Sigmoid colon (tissue), 7 donors: ENCODE measurements around the gene ABHD12. TPM values are rescaled to one million over a fixed set of nuclear protein-coding genes. Genes with fewer than 3 reads are reported as not detected.
A peak's percentile ranks its signal among the peaks of the same experiment; 100 is the strongest.

ENCODE experiments used
- DNase-seq: peaks from one replicate; pipeline ENCODE4 v3.0.0-alpha.2; 2019
- H3K27ac ChIP-seq, 4 donors: fragments of 200-600 bp; sonication (generic); one replicate each; pipeline ENCODE4 v1.5.1; 2016 to 2019; ENCODE audit warnings: mild to moderate bottlenecking in 1 of 4
- H3K27me3 ChIP-seq, 3 donors: fragments of 200-600 bp; sonication (generic); one replicate each; pipeline ENCODE4 v1.5.1; 2019; ENCODE audit warnings: mild to moderate bottlenecking in 1 of 3
- H3K36me3 ChIP-seq, 4 donors: fragments of 200-600 bp; sonication (generic); one replicate each; pipeline ENCODE4 v1.5.1; 2016 to 2019
- H3K4me1 ChIP-seq, 4 donors: fragments of 200-600 bp; sonication (generic); one replicate each; pipeline ENCODE4 v1.5.1; 2017 to 2019
- H3K4me3 ChIP-seq, 4 donors: fragments of 200-600 bp; sonication (generic); one replicate each; pipeline ENCODE4 v1.5.1; 2017 to 2019; ENCODE audit warnings: mild to moderate bottlenecking in 2 of 4, moderate library complexity in 1 of 4
- H3K9me3 ChIP-seq, 4 donors: fragments of 200-600 bp in 3 of 4; sonication (generic) in 3 of 4; one replicate each; pipeline versions ENCODE4 v1.5.1 to v1.6.1; 2013 to 2019
- CTCF ChIP-seq, 4 experiments: fragments of 450-650 bp in 3 of 4; fragments of 200-600 bp in 1 of 4; IDR thresholded peaks; one replicate each; pipeline ENCODE4 v1.5.1; 2016 to 2019; ENCODE audit warnings: antibody characterized with exemption in 4 of 4, mild to moderate bottlenecking in 3 of 4, moderate library complexity in 2 of 4
- EP300 ChIP-seq, 4 donors: sonication (generic); formaldehyde crosslinking; IDR thresholded peaks; one replicate each; pipeline ENCODE4 v1.6.1; 2017; ENCODE audit warnings: antibody characterized with exemption in 4 of 4
- POLR2A ChIP-seq, 2 donors: fragments of 450-650 bp; IDR thresholded peaks; one replicate each; pipeline ENCODE4 v1.6.1; 2016; ENCODE audit warnings: antibody characterized with exemption in 2 of 2, mild to moderate bottlenecking in 2 of 2, moderate library complexity in 2 of 2
- POLR2AphosphoS5 ChIP-seq, 4 donors: sonication (generic); formaldehyde crosslinking; IDR thresholded peaks; one replicate each; pipeline ENCODE4 v1.6.1; 2017; ENCODE audit warnings: antibody characterized with exemption in 4 of 4
- WGBS, 2 donors: extraction: QIAGEN DNeasy Blood & Tissue Kit; methylation state at CpG; one replicate each; pipeline ENCODE4 v1.1.7; 2013; 5-methylcytosine and 5-hydroxymethylcytosine counted together
- intact Hi-C: fragments of 100-400 bp; cut with DNase I; formaldehyde crosslinking; loops from one replicate; pipeline ENCODE4 v1.15.1; 2023
- polyA plus RNA-seq, 3 donors: library from polyadenylated mRNA; stranded (reverse); fragments of 200-250 nt; gene quantifications; one replicate each; pipeline ENCODE4 v1.2.3, GENCODE V29; 2013
- total RNA-seq, 4 donors: library from RNA; depleted of rRNA; stranded (reverse); fragments of >200 nt; gene quantifications; one replicate each; pipeline ENCODE4 v1.1.0, GENCODE V29; 2016
- donor health status: healthy with polysubstance abuse.
- donor health status: Bipolar disorder and iron deficiency.
- donor health status: healthy.

Gene ABHD12
- total and polyA plus RNA-seq, 7 donors, result 18.9 to 49.0 (median 35.7) TPM

- peaks cover 0 to 8% (median 2%) of the 10 kb centered on the region in 4 donors for H3K4me1 ChIP-seq
- WGBS, 2 donors, result 20 to 69% methylated on average over 6 of the region's 6 CpGs
- intact Hi-C loops, result no loop called here
- H3K36me3 ChIP-seq, result no peaks in the 10 kb centered on the region
- peaks cover 0 to 4% (median 0%) of the 10 kb centered on the region in 4 donors for H3K9me3 ChIP-seq
- TF ChIP-seq CTCF (IDR thresholded peaks at IDR 0.05) (no peak), POLR2A (IDR thresholded peaks at IDR 0.05) (no peak), POLR2AphosphoS5 (IDR thresholded peaks at IDR 0.05) (no peak), EP300 (IDR thresholded peaks at IDR 0.05) (no peak)
- DNase-seq, result no peak
- H3K4me3 ChIP-seq, result no peak overlapping the region
- no peaks in the 10 kb centered on the region for H3K27me3 ChIP-seq
- no peak overlapping the region for H3K27ac ChIP-seq
Observed at GRCh38 chr20:25397096-25397495, 6.5 kb upstream of the ABHD12 start.

GRCh38 chr20:25394996-25395395, 4.4 kb upstream of the ABHD12 start:
- Histone ChIP-seq H3K27ac (no peak overlapping the region), H3K36me3 (no peaks in the 10 kb centered on the region), H3K27me3 (no peaks in the 10 kb centered on the region), H3K4me1 (peaks cover 0 to 13% (median 6%) of the 10 kb centered on the region in 4 donors), H3K9me3 (no peaks in the 10 kb centered on the region), H3K4me3 (no peak overlapping the region)
- WGBS, 2 donors, result 89 to 92% methylated on average over 6 of the region's 6 CpGs
- no peak for DNase-seq
- no peak for TF ChIP-seq EP300 (IDR thresholded peaks at IDR 0.05)
- no peak for TF ChIP-seq POLR2AphosphoS5 (IDR thresholded peaks at IDR 0.05)
- TF ChIP-seq CTCF (IDR thresholded peaks at IDR 0.05), result no peak
- no peak for TF ChIP-seq POLR2A (IDR thresholded peaks at IDR 0.05)
- intact Hi-C loops, result loop anchor here (5.0 kb wide), 2 partner anchors 198 to 328 kb away; partner anchors contain the start of gene ENTPD6

GRCh38 chr20:25394276-25394675, 3.6 kb upstream of the ABHD12 start:
- WGBS, 2 donors, result 63 to 69% methylated on average over 5 of the region's 5 CpGs
- no peak for DNase-seq

GRCh38 chr20:25389858-25390537, 637 bp downstream of the ABHD12 start:
- Histone ChIP-seq H3K4me1 (peaks cover 0 to 17% (median 13%) of the 10 kb centered on the region in 4 donors), H3K4me3 (peak overlapping the region; percentile 71 to 95 (median 76)), H3K27ac (peak overlapping the region; percentile 90 to 97 (median 94)), H3K27me3 (no peaks in the 10 kb centered on the region), H3K9me3 (no peaks in the 10 kb centered on the region), H3K36me3 (no peaks in the 10 kb centered on the region)
- TF ChIP-seq POLR2A (IDR thresholded peaks at IDR 0.05), result no peak
- intact Hi-C loops, result loop anchor here (2.0 to 5.0 kb wide), 4 partner anchors 79 to 323 kb away; partner anchors contain the start of genes ENTPD6 and PYGB
- WGBS, 2 donors, result 0 to 1% methylated on average over 67 of the region's 67 CpGs
- DNase-seq, result peak; percentile 70

More at GRCh38 chr20:25394276-25394675, 3.6 kb upstream of the ABHD12 start:
- Histone ChIP-seq H3K4me3 (no peak overlapping the region), H3K27ac (no peak overlapping the region), H3K4me1 (peaks cover 0 to 20% (median 11%) of the 10 kb centered on the region in 4 donors), H3K9me3 (no peaks in the 10 kb centered on the region), H3K36me3 (no peaks in the 10 kb centered on the region), H3K27me3 (no peaks in the 10 kb centered on the region)
- intact Hi-C loops, result loop anchor here (5.0 kb wide), 2 partner anchors 197 to 327 kb away; partner anchors contain the start of gene ENTPD6
- no peak for TF ChIP-seq POLR2AphosphoS5 (IDR thresholded peaks at IDR 0.05)
- TF ChIP-seq CTCF (IDR thresholded peaks at IDR 0.05), result no peak
- no peak for TF ChIP-seq EP300 (IDR thresholded peaks at IDR 0.05)
- TF ChIP-seq POLR2A (IDR thresholded peaks at IDR 0.05), result no peak

- no peaks in the 10 kb centered on the region for H3K27me3 ChIP-seq
- H3K4me1 ChIP-seq, result peaks cover 0 to 19% (median 14%) of the 10 kb centered on the region in 4 donors
- no peak for TF ChIP-seq POLR2A (IDR thresholded peaks at IDR 0.05)
- TF ChIP-seq CTCF (IDR thresholded peaks at IDR 0.05), result no peak
- no peak for TF ChIP-seq EP300 (IDR thresholded peaks at IDR 0.05)
- no peak for TF ChIP-seq POLR2AphosphoS5 (IDR thresholded peaks at IDR 0.05)
- peak overlapping the region; percentile 71 to 95 (median 76) for H3K4me3 ChIP-seq
- 15 to 18% methylated on average over 19 of the region's 19 CpGs for WGBS, 2 donors
- intact Hi-C loops, result no loop called here
- no peaks in the 10 kb centered on the region for H3K36me3 ChIP-seq
- H3K27ac ChIP-seq, result peak overlapping the region; percentile 90 to 97 (median 94)
- DNase-seq, result no peak
- no peaks in the 10 kb centered on the region for H3K9me3 ChIP-seq
Observed at GRCh38 chr20:25389401-25389857, 1.2 kb downstream of the ABHD12 start.
